HG02588 (cell line): ENCODE results near the gene SLC27A1.
"Not testable (repeated sequence)": the region's sequence is repeated elsewhere in the genome, so short reads cannot be mapped to it uniquely, and the experiment has no call there.

Experiments used
- ATAC-seq: cut with Tn5 transposase; IDR thresholded peaks from one replicate; pipeline ENCODE4 v1.9.1; 2021; ENCODE audit warnings: mild to moderate bottlenecking, moderate library complexity; ENCODE audit not compliant: unreplicated experiment

SLC27A1 gene

GRCh38 chr19:17456127-17456526 is 14.2 kb upstream of the SLC27A1 start:
- ATAC-seq = no peak

- ATAC-seq = no peak
These were observed 12.7 kb upstream of the SLC27A1 start for GRCh38 chr19:17457616-17458015.

- no peak for ATAC-seq
These were observed 11.4 kb upstream of the SLC27A1 start for GRCh38 chr19:17458970-17459369.

- ATAC-seq = no peak
These were observed 9.7 kb upstream of the SLC27A1 start, which contains the start of gene NXNL1 for GRCh38 chr19:17460372-17461230. NXNL1 (minus strand) TSS chr19:17460926; CDS start chr19:17460869, 57 bp downstream.

- ATAC-seq = no peak
These were observed 3.9 kb upstream of the SLC27A1 start for GRCh38 chr19:17466487-17466850.

- ATAC-seq = no peak
These were observed 2.6 kb upstream of the SLC27A1 start for GRCh38 chr19:17467471-17468301.

GRCh38 chr19:17468302-17469091 is 1.8 kb upstream of the SLC27A1 start:
- no peak for ATAC-seq

GRCh38 chr19:17469092-17469480 is 1.2 kb upstream of the SLC27A1 start:
- no peak for ATAC-seq

GRCh38 chr19:17469481-17470067 is 750 bp upstream of the SLC27A1 start:
- ATAC-seq = peak; percentile 46

- ATAC-seq = no peak
These were observed 1.2 kb downstream of the SLC27A1 start for GRCh38 chr19:17471410-17472125.

GRCh38 chr19:17473041-17473440 is 2.7 kb downstream of the SLC27A1 start:
- ATAC-seq = no peak

GRCh38 chr19:17475011-17475540 is 4.8 kb downstream of the SLC27A1 start:
- ATAC-seq = not testable (repeated sequence)

GRCh38 chr19:17475541-17476115 is 5.3 kb downstream of the SLC27A1 start:
- ATAC-seq = no peak

- no peak for ATAC-seq
These were observed 9.0 kb downstream of the SLC27A1 start for GRCh38 chr19:17479325-17479791.

GRCh38 chr19:17481986-17482385 is 11.7 kb downstream of the SLC27A1 start:
- ATAC-seq = no peak

GRCh38 chr19:17482877-17483604 is 12.7 kb downstream of the SLC27A1 start:
- ATAC-seq = no peak

- ATAC-seq = no peak
These were observed 13.3 kb downstream of the SLC27A1 start for GRCh38 chr19:17483605-17484002.

- no peak for ATAC-seq
These were observed 14.3 kb downstream of the SLC27A1 start for GRCh38 chr19:17484520-17485185.
